SU-DHL-6 (cell line): ENCODE measurements around the gene KIF1A.

ENCODE experiments used
- CTCF ChIP-seq: fragments of 200-600 bp; sonication (generic); IDR thresholded peaks from one replicate; pipeline ENCODE4 v1.5.1; 2017; ENCODE audit warnings: antibody characterized with exemption, mild to moderate bottlenecking, low read length, moderate library complexity; ENCODE audit not compliant: insufficient read depth, poor library complexity, severe bottlenecking
- EZH2phosphoT487 ChIP-seq: fragments of 200-600 bp; sonication (generic), shearing (Covaris generic); conservative IDR thresholded peaks from 2 replicates; pipeline ENCODE4 v1.6.1; 2018; ENCODE audit warnings: mild to moderate bottlenecking, antibody characterized with exemption, low read length, moderate library complexity, mixed read lengths

DNA sequence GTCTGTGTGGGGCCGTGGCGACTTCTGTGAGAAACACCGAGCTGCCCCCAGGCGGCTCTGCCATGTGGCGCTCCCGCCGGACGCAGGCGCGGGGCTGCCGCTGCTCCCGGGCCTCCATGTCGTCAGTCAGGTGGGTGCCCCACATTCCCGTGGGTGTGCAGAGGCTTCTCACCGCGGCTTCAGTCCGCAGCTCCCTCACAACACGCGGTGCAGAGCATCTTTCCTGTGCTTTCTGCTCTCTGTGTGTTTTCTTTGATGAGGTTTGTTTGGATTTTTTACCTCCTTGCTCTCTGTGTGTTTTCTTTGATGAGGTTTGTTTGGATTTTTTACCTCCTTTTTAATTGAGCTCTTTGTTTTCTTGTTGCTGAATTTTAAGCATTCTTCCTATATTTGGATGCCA, 115.4 kb downstream of the KIF1A start:
- TF ChIP-seq CTCF = no peak
- TF ChIP-seq EZH2phosphoT487 = no peak
